ENCODE measurements around the gene SMARCA4. TPM values are rescaled to one million over a fixed set of nuclear protein-coding genes. Genes with fewer than 3 reads are reported as not detected.

Gene SMARCA4
- total RNA-seq, 1 experiment from 2014 or later, result 261 TPM

DNA sequence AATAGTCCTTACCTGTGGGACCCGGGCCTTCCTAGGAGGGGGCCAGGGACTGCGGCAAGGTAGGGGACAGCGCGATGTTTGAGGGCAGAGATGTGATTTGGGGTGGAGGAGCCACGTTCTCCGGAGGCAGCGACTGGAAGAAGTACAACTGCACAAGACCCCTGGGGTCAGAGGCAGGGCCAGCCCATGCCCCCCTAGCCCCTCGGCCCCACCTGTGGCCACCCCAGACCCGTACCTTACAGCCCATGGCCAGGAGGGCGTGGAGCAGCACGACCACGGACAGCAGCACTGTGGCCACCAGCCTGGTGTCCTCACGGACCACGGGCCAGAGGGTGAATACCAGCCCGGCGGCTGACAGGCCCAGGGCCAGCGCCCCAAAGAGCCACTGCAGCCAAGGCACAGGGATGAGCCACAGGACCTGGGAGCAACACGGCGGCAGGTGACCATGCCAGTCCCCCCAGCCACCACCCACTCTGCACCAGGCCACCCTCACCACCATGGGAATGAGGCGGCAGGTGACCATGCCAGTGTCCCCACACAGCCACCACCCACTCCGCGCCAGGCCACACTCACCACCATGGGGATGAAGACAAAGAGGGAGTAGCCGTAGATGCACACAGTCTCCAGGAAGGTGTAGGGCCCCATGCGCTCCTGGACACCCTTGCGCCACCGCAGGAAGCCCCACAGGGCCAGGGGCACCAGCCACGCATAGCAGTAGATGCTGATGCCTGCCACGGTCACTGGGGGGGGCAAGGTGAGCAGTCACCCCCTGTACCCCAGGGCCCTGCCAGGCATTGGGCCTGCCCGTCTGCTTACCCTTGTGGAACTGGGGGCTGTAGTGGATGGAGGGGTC lies 37.3 kb upstream of the SMARCA4 start:
- Histone ChIP-seq H3K23me2 (ENCODE audit: insufficient read length, low read depth, low read length, poor library complexity, severe bottlenecking) (peaks cover 5% of the 10 kb centered on the region), H2BK12ac (ENCODE audit: insufficient read length, low read depth, low read length) (no peak overlapping the region), H3K9ac (ENCODE audit: extremely low read depth, insufficient read length, low read length) (no peak overlapping the region), H3K14ac (ENCODE audit: insufficient read depth, low read length) (no peak overlapping the region), H4K5ac (ENCODE audit: insufficient read length, low read depth, low read length) (no peak overlapping the region), H3K4ac (ENCODE audit: low read depth, low read length) (no peak overlapping the region), H3T11ph (ENCODE audit: low read length) (no peak overlapping the region), H2BK120ac (ENCODE audit: low read depth, low read length, poor library complexity, severe bottlenecking) (no peak overlapping the region), H3K79me1 (ENCODE audit: insufficient read depth, low read depth, low read length, poor library complexity, severe bottlenecking) (no peaks in the 10 kb centered on the region), H3K4me1 (ENCODE audit: insufficient read depth, low read length) (no peaks in the 10 kb centered on the region), H3K27ac (ENCODE audit: insufficient read length, low read depth, low read length) (no peak overlapping the region), H3K56ac (ENCODE audit: insufficient read length, low read depth, low read length) (no peak overlapping the region), H2BK15ac (ENCODE audit: low read depth, low read length) (no peak overlapping the region), H2BK5ac (ENCODE audit: insufficient read length, low read length) (no peak overlapping the region), H2AK5ac (ENCODE audit: insufficient read length, low read length) (no peak overlapping the region), H3K18ac (ENCODE audit: insufficient read length, low read depth, low read length) (no peak overlapping the region), H3K4me2 (ENCODE audit: insufficient read depth, insufficient read length, low read length) (no peak overlapping the region), H3K9me3 (ENCODE audit: control insufficient read depth, low read depth, low read length) (no peaks in the 10 kb centered on the region), H3K23ac (ENCODE audit: insufficient read length, low read depth, low read length) (no peak overlapping the region), H3K79me2 (ENCODE audit: insufficient read depth, low read length) (no peaks in the 10 kb centered on the region; the same call in 1 of the 2 replicates), H4K20me1 (ENCODE audit: control insufficient read depth, insufficient read depth, insufficient read length) (no peaks in the 10 kb centered on the region), H3K27me3 (ENCODE audit: insufficient read depth, low read length) (no peaks in the 10 kb centered on the region), H4K91ac (ENCODE audit: insufficient read length, low read depth, low read length) (no peak overlapping the region), H4K8ac (replicated peaks; ENCODE audit: insufficient read length, low read depth, low read length) (no peak overlapping the region), H2AFZ (ENCODE audit: low read length) (no peak overlapping the region), H2BK20ac (ENCODE audit: low read depth, low read length, poor library complexity, severe bottlenecking) (no peak overlapping the region)
- no peak overlapping the region for H3K4me3 Mint-ChIP-seq
- peak overlapping the region in 1 of 3 experiments; percentile 76; a peak in 1 of 7 replicates for H3K27ac Mint-ChIP-seq
- TF ChIP-seq, protein P1, sequence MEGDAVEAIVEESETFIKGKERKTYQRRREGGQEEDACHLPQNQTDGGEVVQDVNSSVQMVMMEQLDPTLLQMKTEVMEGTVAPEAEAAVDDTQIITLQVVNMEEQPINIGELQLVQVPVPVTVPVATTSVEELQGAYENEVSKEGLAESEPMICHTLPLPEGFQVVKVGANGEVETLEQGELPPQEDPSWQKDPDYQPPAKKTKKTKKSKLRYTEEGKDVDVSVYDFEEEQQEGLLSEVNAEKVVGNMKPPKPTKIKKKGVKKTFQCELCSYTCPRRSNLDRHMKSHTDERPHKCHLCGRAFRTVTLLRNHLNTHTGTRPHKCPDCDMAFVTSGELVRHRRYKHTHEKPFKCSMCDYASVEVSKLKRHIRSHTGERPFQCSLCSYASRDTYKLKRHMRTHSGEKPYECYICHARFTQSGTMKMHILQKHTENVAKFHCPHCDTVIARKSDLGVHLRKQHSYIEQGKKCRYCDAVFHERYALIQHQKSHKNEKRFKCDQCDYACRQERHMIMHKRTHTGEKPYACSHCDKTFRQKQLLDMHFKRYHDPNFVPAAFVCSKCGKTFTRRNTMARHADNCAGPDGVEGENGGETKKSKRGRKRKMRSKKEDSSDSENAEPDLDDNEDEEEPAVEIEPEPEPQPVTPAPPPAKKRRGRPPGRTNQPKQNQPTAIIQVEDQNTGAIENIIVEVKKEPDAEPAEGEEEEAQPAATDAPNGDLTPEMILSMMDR (conservative IDR thresholded peaks at IDR 0.05), result no peak
- peaks cover 13 to 57% (median 53%) of the 10 kb centered on the region in 3 experiments; a peak in 6 of 7 replicates for H3K36me3 Mint-ChIP-seq (ENCODE audit: insufficient read depth in 1 of 3, low read depth in 3 of 3)
- WGBS (ENCODE audit: extremely low coverage, insufficient read length, low lambda C conversion rate), result no CpG with 5 or more reads among the region's 29 CpGs
- peaks cover 6 to 8% of the 10 kb centered on the region in 2 experiments for H3K4me1 Mint-ChIP-seq
- H3K9me3 Mint-ChIP-seq, result no peaks in the 10 kb centered on the region
- H3K27me3 Mint-ChIP-seq (ENCODE audit: low read depth), result peaks cover 2% of the 10 kb centered on the region; the same call in 1 of the 2 replicates
- DNase-seq, result no peak
